ENCODE measurements around the gene S100PBP. TPM values are rescaled to one million over a fixed set of nuclear protein-coding genes. Genes with fewer than 3 reads are reported as not detected.

S100PBP gene
- total and polyA plus RNA-seq, 12 donors: 14.0 to 50.1 (median 32.9) TPM

GRCh38 chr1:32884726-32885125 lies 67.3 kb downstream of the S100PBP start:
- TF ChIP-seq POLR2A (IDR thresholded peaks at IDR 0.05) (no peak), CTCF (IDR thresholded peaks at IDR 0.05) (no peak)
- H3K27ac ChIP-seq: no peak overlapping the region
- no peak overlapping the region for H3K4me3 ChIP-seq
- intact Hi-C loops (cut with DNase I): no loop called here
- no peaks in the 10 kb centered on the region for H3K36me3 ChIP-seq (replicated peaks in 1 of 2)
- DNase-seq: no peak
- H3K27me3 ChIP-seq: peaks cover 24% of the 10 kb centered on the region
- H3K4me1 ChIP-seq (replicated peaks in 1 of 2): peaks cover 0 to 8% of the 10 kb centered on the region in 2 donors
- no peaks in the 10 kb centered on the region for H3K9me3 ChIP-seq (replicated peaks in 1 of 3)
- 51 to 65% (median 57%) methylated on average over 6 to 12 of the region's 12 CpGs for WGBS, 4 donors

- Histone ChIP-seq H3K4me1 (replicated peaks in 1 of 2) (peaks cover 0 to 8% of the 10 kb centered on the region in 2 donors), H3K36me3 (replicated peaks in 1 of 2) (no peaks in the 10 kb centered on the region), H3K27me3 (peaks cover 24% of the 10 kb centered on the region), H3K9me3 (replicated peaks in 1 of 3) (no peaks in the 10 kb centered on the region), H3K27ac (no peak overlapping the region), H3K4me3 (no peak overlapping the region)
- 24 to 30% (median 25%) methylated on average over 7 to 8 of the region's 8 CpGs for WGBS, 4 donors
- TF ChIP-seq POLR2A (IDR thresholded peaks at IDR 0.05): no peak
- TF ChIP-seq CTCF (IDR thresholded peaks at IDR 0.05): no peak
- intact Hi-C loops (cut with DNase I): no loop called here
- no peak for DNase-seq
Measured at GRCh38 chr1:32885676-32886003, 68.2 kb downstream of the S100PBP start.

GRCh38 chr1:32886004-32886827 lies 68.8 kb downstream of the S100PBP start, which contains the start of gene HPCA:
Gene HPCA (plus strand): TSS chr1:32886491. CDS start chr1:32888899, 2,408 bp downstream.
- WGBS, 4 donors: 3 to 16% (median 3%) methylated on average over 7 to 79 of the region's 79 CpGs
- peaks cover 0 to 8% of the 10 kb centered on the region in 2 donors for H3K4me1 ChIP-seq (replicated peaks in 1 of 2)
- DNase-seq: peak; percentile 61 to 77 (median 67)
- peak; percentile 28 to 44 (median 39) for TF ChIP-seq CTCF (IDR thresholded peaks at IDR 0.05)
- TF ChIP-seq POLR2A (IDR thresholded peaks at IDR 0.05): no peak
- H3K27me3 ChIP-seq: peaks cover 24% of the 10 kb centered on the region
- H3K4me3 ChIP-seq: peak within 1 kb of the TSS in 1 of 4 donors; percentile 19
- H3K36me3 ChIP-seq (replicated peaks in 1 of 2): no peaks in the 10 kb centered on the region
- no peaks in the 10 kb centered on the region for H3K9me3 ChIP-seq (replicated peaks in 1 of 3)
- H3K27ac ChIP-seq: no peak within 1 kb of the TSS
- intact Hi-C loops (cut with DNase I): no loop called here

GRCh38 chr1:32886828-32887414 lies 69.5 kb downstream of the S100PBP start:
- WGBS, 4 donors: 35 to 45% (median 37%) methylated on average over 3 to 19 of the region's 19 CpGs
- Histone ChIP-seq H3K27ac (no peak overlapping the region), H3K9me3 (replicated peaks in 1 of 3) (no peaks in the 10 kb centered on the region), H3K4me1 (replicated peaks in 1 of 2) (peaks cover 0 to 8% of the 10 kb centered on the region in 2 donors), H3K27me3 (peaks cover 24% of the 10 kb centered on the region), H3K36me3 (replicated peaks in 1 of 2) (no peaks in the 10 kb centered on the region), H3K4me3 (no peak overlapping the region)
- intact Hi-C loops (cut with DNase I): no loop called here
- TF ChIP-seq CTCF (IDR thresholded peaks at IDR 0.05) (no peak), POLR2A (IDR thresholded peaks at IDR 0.05) (no peak)
- DNase-seq: no peak
